A673 (cell line): ENCODE data around the gene IFIT5.

Source experiments
- EZH2 ChIP-seq: fragments of 200-600 bp; sonication (generic); IDR thresholded peaks from 2 replicates; pipeline ENCODE4 v1.6.1; 2017; ENCODE audit warnings: borderline replicate concordance, low read depth, mild to moderate bottlenecking, mixed read lengths, antibody characterized with exemption, low read length; ENCODE audit not compliant: poor library complexity, severe bottlenecking
- TF ChIP-seq, protein P1 (sequence below): fragments of 300-800, 200-600 bp; sonication (generic); conservative IDR thresholded peaks from 2 replicates; pipeline ENCODE4 v1.5.1; 2017; ENCODE audit warnings: low read depth, mild to moderate bottlenecking, antibody characterized with exemption, low read length, moderate library complexity, mixed read lengths

DNA sequence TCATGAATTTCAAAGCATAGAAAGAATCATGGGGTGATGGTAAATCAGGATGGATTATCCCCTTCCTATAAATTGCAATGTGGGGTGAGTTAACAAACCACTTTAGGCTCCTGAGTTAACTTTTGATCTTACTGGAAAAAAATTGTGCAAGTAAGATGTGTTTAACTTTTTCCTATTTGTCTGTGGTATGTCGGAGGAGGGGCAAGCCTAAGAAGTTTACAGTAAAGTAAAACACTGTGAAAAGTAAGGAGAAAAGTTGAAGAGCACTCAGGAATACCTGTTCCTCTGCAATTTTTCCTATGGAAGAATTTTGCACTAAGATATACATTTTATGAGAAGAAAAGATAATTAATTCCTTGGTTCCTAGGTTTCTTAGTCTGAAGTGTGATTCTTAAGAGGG is 44.4 kb downstream of the IFIT5 start:
- TF ChIP-seq, protein P1, sequence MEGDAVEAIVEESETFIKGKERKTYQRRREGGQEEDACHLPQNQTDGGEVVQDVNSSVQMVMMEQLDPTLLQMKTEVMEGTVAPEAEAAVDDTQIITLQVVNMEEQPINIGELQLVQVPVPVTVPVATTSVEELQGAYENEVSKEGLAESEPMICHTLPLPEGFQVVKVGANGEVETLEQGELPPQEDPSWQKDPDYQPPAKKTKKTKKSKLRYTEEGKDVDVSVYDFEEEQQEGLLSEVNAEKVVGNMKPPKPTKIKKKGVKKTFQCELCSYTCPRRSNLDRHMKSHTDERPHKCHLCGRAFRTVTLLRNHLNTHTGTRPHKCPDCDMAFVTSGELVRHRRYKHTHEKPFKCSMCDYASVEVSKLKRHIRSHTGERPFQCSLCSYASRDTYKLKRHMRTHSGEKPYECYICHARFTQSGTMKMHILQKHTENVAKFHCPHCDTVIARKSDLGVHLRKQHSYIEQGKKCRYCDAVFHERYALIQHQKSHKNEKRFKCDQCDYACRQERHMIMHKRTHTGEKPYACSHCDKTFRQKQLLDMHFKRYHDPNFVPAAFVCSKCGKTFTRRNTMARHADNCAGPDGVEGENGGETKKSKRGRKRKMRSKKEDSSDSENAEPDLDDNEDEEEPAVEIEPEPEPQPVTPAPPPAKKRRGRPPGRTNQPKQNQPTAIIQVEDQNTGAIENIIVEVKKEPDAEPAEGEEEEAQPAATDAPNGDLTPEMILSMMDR = no peak
- TF ChIP-seq EZH2 = no peak
